Measurements from ENCODE around the gene POLR1G. TPM values are rescaled to one million over a fixed set of nuclear protein-coding genes. Genes with fewer than 3 reads are reported as not detected.

The POLR1G gene
- total and polyA plus RNA-seq, 8 donors, result 0.91 to 5.3 (median 2.9) TPM

DNA sequence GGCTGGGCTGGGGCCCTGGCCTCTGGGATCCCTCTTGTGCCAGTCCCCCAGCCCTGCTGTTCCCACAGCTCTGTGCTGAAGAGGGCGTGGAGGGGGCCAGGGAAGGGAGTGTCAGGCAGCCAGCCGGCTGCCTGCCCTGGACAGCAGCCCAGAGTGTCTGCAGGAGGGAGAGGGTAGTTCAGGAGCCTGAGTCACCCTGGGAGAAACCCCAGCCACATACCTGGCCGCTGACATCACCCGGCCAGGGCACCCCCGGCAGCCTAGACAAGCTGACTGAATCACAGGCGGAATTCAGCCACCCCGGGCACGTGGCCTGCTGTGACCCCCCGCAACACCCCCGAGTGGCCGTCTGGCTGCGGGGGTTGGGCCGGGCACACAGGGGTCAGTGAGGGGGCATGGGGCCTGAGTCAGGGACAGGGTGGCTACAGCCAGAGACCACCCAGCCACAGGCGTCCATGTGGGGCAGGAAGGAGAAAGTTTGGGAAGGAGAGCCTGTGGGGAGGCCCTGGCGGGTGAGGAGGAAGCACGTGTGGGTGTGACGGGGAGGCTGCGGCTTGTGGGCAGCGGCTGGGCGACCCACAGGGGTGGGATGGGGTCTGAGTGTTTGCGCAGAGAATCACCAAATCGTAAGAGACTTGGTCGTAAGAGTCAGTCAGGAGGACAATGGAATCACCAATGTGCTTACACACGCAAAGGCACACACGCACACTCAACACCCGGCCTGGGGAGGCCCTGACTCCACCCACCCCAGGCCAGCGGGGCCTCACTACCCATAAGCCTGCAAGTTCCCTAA lies 49.5 kb downstream of the POLR1G start:
- DNase-seq, result peak; percentile 87 to 99 (median 98)
- intact Hi-C loops (cut with DNase I), result no loop called here
- FAIRE-seq, result no peak
- Histone ChIP-seq H3K4me1 (peaks cover 9 to 15% (median 11%) of the 10 kb centered on the region in 3 donors), H3K4me3 (peak overlapping the region in 1 of 4 donors; percentile 26), H3K36me3 (no peaks in the 10 kb centered on the region), H3K9me3 (no peaks in the 10 kb centered on the region), H3K27ac (peak overlapping the region; percentile 91 to 97 (median 95)), H3K27me3 (no peaks in the 10 kb centered on the region)
- ATAC-seq, result peak; percentile 91 to 93 (median 92)
- TF ChIP-seq, protein P1, sequence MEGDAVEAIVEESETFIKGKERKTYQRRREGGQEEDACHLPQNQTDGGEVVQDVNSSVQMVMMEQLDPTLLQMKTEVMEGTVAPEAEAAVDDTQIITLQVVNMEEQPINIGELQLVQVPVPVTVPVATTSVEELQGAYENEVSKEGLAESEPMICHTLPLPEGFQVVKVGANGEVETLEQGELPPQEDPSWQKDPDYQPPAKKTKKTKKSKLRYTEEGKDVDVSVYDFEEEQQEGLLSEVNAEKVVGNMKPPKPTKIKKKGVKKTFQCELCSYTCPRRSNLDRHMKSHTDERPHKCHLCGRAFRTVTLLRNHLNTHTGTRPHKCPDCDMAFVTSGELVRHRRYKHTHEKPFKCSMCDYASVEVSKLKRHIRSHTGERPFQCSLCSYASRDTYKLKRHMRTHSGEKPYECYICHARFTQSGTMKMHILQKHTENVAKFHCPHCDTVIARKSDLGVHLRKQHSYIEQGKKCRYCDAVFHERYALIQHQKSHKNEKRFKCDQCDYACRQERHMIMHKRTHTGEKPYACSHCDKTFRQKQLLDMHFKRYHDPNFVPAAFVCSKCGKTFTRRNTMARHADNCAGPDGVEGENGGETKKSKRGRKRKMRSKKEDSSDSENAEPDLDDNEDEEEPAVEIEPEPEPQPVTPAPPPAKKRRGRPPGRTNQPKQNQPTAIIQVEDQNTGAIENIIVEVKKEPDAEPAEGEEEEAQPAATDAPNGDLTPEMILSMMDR (IDR thresholded peaks at IDR 0.05), result no peak
- WGBS, 2 donors, result 24 to 32% methylated on average over 17 to 27 of the region's 27 CpGs

DNA sequence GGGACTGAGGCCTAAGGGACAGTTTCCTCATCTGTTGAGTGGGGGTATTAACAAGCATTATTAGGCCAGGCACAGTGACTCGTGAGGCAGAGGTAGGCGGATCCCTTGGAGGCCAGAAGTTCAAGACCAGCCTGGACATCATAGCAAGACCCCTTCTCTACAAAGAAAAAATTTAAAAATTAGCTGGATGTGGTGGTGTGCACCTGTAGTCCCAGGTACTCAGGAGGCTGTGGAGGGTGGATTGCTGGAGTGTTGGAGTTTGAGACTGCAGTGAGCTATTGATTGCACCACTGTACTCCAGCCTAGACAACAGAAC lies 50.0 kb downstream of the POLR1G start:
- no peaks in the 10 kb centered on the region for H3K27me3 ChIP-seq
- ATAC-seq, result no peak
- no peaks in the 10 kb centered on the region for H3K36me3 ChIP-seq
- peaks cover 9 to 15% (median 11%) of the 10 kb centered on the region in 3 donors for H3K4me1 ChIP-seq
- H3K4me3 ChIP-seq, result no peak overlapping the region
- DNase-seq, result no peak
- TF ChIP-seq, protein P1 (IDR thresholded peaks at IDR 0.05), result no peak
- intact Hi-C loops (cut with DNase I), result no loop called here
- FAIRE-seq, result no peak
- H3K9me3 ChIP-seq, result no peaks in the 10 kb centered on the region
- H3K27ac ChIP-seq, result peak overlapping the region; percentile 91 to 97 (median 95)
- WGBS, 2 donors, result 80 to 82% methylated on average over 2 of the region's 2 CpGs

DNA sequence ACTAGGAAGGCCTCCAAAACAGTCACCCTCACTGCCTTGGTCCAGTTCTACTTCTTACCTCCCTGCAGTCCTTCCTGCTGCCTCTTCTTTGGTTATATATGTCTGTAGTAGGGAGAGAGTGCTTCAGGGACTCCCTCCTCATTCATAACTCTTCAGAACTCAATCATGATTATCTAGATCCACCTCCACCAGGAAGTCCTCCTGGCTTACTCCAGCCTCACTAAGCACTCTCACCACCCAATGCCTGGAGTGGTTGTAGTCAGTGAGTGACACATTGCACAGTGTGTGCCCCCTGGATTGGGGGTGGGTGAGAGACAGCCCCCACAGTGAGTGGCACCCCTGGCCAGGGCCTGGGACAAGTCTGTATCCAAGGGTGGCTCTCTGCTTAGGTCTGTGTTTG lies 51.3 kb downstream of the POLR1G start:
- intact Hi-C loops (cut with DNase I), result no loop called here
- Histone ChIP-seq H3K27ac (no peak overlapping the region), H3K27me3 (no peaks in the 10 kb centered on the region), H3K36me3 (no peaks in the 10 kb centered on the region), H3K4me1 (peaks cover 9 to 15% (median 11%) of the 10 kb centered on the region in 3 donors), H3K9me3 (no peaks in the 10 kb centered on the region), H3K4me3 (no peak overlapping the region)
- TF ChIP-seq, protein P1 (IDR thresholded peaks at IDR 0.05), result no peak
- FAIRE-seq (no peak), ATAC-seq (no peak), DNase-seq (no peak)

Small RNAs within 50 kb of the gene (microRNA-seq; reads per million reads assigned to microRNA genes)
- 0 reads per million in 2 donors for gene MIR6088

Other genes starting within 250 kb of the POLR1G start
- under 1 TPM in 2 of 6 donors, not detected in 4; 0.03 to 0.09 TPM for gene NKPD1, start 245.7 kb upstream of the POLR1G start, total RNA-seq
- gene NKPD1, start 245.7 kb upstream of the POLR1G start, polyA plus RNA-seq, result under 1 TPM; 0.19 to 0.33 TPM
- gene TRAPPC6A, start 228.4 kb upstream of the POLR1G start, total RNA-seq, result 10 to 100 TPM in 5 of 6 donors, 1 to 10 TPM in 1; 9.7 to 18.9 (median 12.8) TPM
- gene TRAPPC6A, start 228.4 kb upstream of the POLR1G start, polyA plus RNA-seq, result 10 to 100 TPM; 19.3 to 37.9 TPM
- 10 to 100 TPM in 1 of 6 donors, 1 to 10 TPM in 5; 4.3 to 12.3 (median 6.3) TPM for gene BLOC1S3, start 227.9 kb upstream of the POLR1G start, total RNA-seq
- gene BLOC1S3, start 227.9 kb upstream of the POLR1G start, polyA plus RNA-seq, result 1 to 10 TPM; 2.1 to 3.6 TPM
- 1 to 10 TPM in 4 of 6 donors, under 1 TPM in 2; 0.59 to 2.6 (median 1.3) TPM for gene EXOC3L2, start 161.2 kb upstream of the POLR1G start, total RNA-seq
- gene EXOC3L2, start 161.2 kb upstream of the POLR1G start, polyA plus RNA-seq, result 1 to 10 TPM; 3.1 to 4.5 TPM
- gene MARK4, start 155.4 kb upstream of the POLR1G start, total RNA-seq, result 10 to 100 TPM; 13.9 to 22.8 (median 20.0) TPM
- 10 to 100 TPM; 12.8 to 21.0 TPM for gene MARK4, start 155.4 kb upstream of the POLR1G start, polyA plus RNA-seq
- gene CKM, start 83.8 kb upstream of the POLR1G start, total RNA-seq, result 1 to 10 TPM in 1 of 6 donors, not detected in 5; 1.2 TPM
- gene CKM, start 83.8 kb upstream of the POLR1G start, polyA plus RNA-seq, result 1 to 10 TPM in 1 of 2 donors, under 1 TPM in 1; 0.23 to 4.9 TPM
- 1 to 10 TPM; 1.7 to 3.3 (median 2.4) TPM for gene KLC3, start 65.9 kb upstream of the POLR1G start, total RNA-seq
- gene KLC3, start 65.9 kb upstream of the POLR1G start, polyA plus RNA-seq, result 1 to 10 TPM; 4.6 to 6.4 TPM
- 10 to 100 TPM in 2 of 6 donors, 1 to 10 TPM in 4; 7.1 to 13.0 (median 8.1) TPM for gene ERCC2, start 36.1 kb upstream of the POLR1G start, total RNA-seq
- gene ERCC2, start 36.1 kb upstream of the POLR1G start, polyA plus RNA-seq, result 10 to 100 TPM; 16.1 to 19.5 TPM
- gene PPP1R13L, start 1.6 kb upstream of the POLR1G start, total RNA-seq, result 10 to 100 TPM; 22.8 to 42.7 (median 27.6) TPM
- 10 to 100 TPM; 50.5 to 54.4 TPM for gene PPP1R13L, start 1.6 kb upstream of the POLR1G start, polyA plus RNA-seq
- gene ERCC1, start 17.3 kb downstream of the POLR1G start, total RNA-seq, result 10 to 100 TPM; 28.9 to 33.5 (median 32.9) TPM
- gene ERCC1, start 17.3 kb downstream of the POLR1G start, polyA plus RNA-seq, result 10 to 100 TPM; 35.3 to 42.3 TPM
- gene FOSB, start 61.4 kb downstream of the POLR1G start, total RNA-seq, result 10 to 100 TPM in 1 of 6 donors, 1 to 10 TPM in 3, under 1 TPM in 2; 0.79 to 17.0 (median 5.7) TPM
- gene FOSB, start 61.4 kb downstream of the POLR1G start, polyA plus RNA-seq, result 10 to 100 TPM; 12.9 to 21.6 TPM
- 1 to 10 TPM; 2.1 to 6.3 (median 3.2) TPM for gene RTN2, start 90.4 kb downstream of the POLR1G start, total RNA-seq
- 1 to 10 TPM; 4.4 to 9.5 TPM for gene RTN2, start 90.4 kb downstream of the POLR1G start, polyA plus RNA-seq
- gene PPM1N, start 91.8 kb downstream of the POLR1G start, total RNA-seq, result under 1 TPM; 0.22 to 0.41 (median 0.30) TPM
- 1 to 10 TPM in 1 of 2 donors, under 1 TPM in 1; 0.53 to 2.1 TPM for gene PPM1N, start 91.8 kb downstream of the POLR1G start, polyA plus RNA-seq
- 10 to 100 TPM; 12.5 to 49.3 (median 25.1) TPM for gene VASP, start 100.8 kb downstream of the POLR1G start, total RNA-seq
- 10 to 100 TPM; 32.7 to 34.3 TPM for gene VASP, start 100.8 kb downstream of the POLR1G start, polyA plus RNA-seq
- gene OPA3, start 178.2 kb downstream of the POLR1G start, total RNA-seq, result 1 to 10 TPM; 3.4 to 8.0 (median 6.0) TPM
- gene OPA3, start 178.2 kb downstream of the POLR1G start, polyA plus RNA-seq, result 1 to 10 TPM; 3.7 to 3.8 TPM
- 1 to 10 TPM in 3 of 6 donors, under 1 TPM in 3; 0.56 to 2.2 (median 0.99) TPM for gene GPR4, start 195.6 kb downstream of the POLR1G start, total RNA-seq
- 1 to 10 TPM; 2.4 to 3.0 TPM for gene GPR4, start 195.6 kb downstream of the POLR1G start, polyA plus RNA-seq
- 10 to 100 TPM; 20.9 to 51.2 (median 28.3) TPM for gene EML2, start 232.8 kb downstream of the POLR1G start, total RNA-seq
- gene EML2, start 232.8 kb downstream of the POLR1G start, polyA plus RNA-seq, result 10 to 100 TPM; 47.8 to 51.0 TPM